Measurements from ENCODE around the gene PVALEF.

GRCh38 chr17:81231121-81231645 is 65.9 kb downstream of the PVALEF start:
- no peak for TF ChIP-seq CTCF (IDR thresholded peaks at IDR 0.05)
- no peak for TF ChIP-seq POLR2AphosphoS5 (IDR thresholded peaks at IDR 0.05)

Data from esophagus muscularis mucosa (tissue), 3 donors.